WTC11 (cell line): ENCODE measurements around the gene CDCA5. TPM values are rescaled to one million over a fixed set of nuclear protein-coding genes. Genes with fewer than 3 reads are reported as not detected.
A peak's percentile ranks its signal among the peaks of the same experiment; 100 is the strongest.

Source experiments
- AFF4 ChIP-seq: sonication (generic); formaldehyde crosslinking; IDR thresholded peaks from 2 replicates; pipeline ENCODE4 v1.8.1; 2023; ENCODE audit warnings: mild to moderate bottlenecking, missing genetic modification reagents, borderline replicate concordance
- ARID4B ChIP-seq: sonication (generic); formaldehyde crosslinking; IDR thresholded peaks from 2 replicates; pipeline ENCODE4 v1.8.0; 2023; ENCODE audit warnings: missing genetic modification reagents, mild to moderate bottlenecking, borderline replicate concordance
- CREB1 ChIP-seq: sonication (generic); formaldehyde crosslinking; IDR thresholded peaks from 2 replicates; pipeline ENCODE4 v1.8.0; 2023; ENCODE audit warnings: mild to moderate bottlenecking, missing genetic modification reagents
- CREM ChIP-seq: sonication (generic); formaldehyde crosslinking; IDR thresholded peaks from 2 replicates; pipeline ENCODE4 v1.8.1; 2022; ENCODE audit warnings: mild to moderate bottlenecking, missing genetic modification reagents, moderate library complexity
- E2F4 ChIP-seq: sonication (generic); formaldehyde crosslinking; IDR thresholded peaks from 2 replicates; pipeline ENCODE4 v1.8.1; 2022; ENCODE audit warnings: low read depth, mild to moderate bottlenecking, moderate library complexity, missing genetic modification reagents, borderline replicate concordance
- ETV6 ChIP-seq: sonication (generic); formaldehyde crosslinking; IDR thresholded peaks from 2 replicates; pipeline ENCODE4 v1.8.1; 2022; ENCODE audit warnings: mild to moderate bottlenecking, missing genetic modification reagents
- FOXK1 ChIP-seq: sonication (generic); formaldehyde crosslinking; IDR thresholded peaks from 2 replicates; pipeline ENCODE4 v1.8.0; 2022; ENCODE audit warnings: mild to moderate bottlenecking, moderate library complexity, missing genetic modification reagents
- FOXP4 ChIP-seq: sonication (generic); formaldehyde crosslinking; IDR thresholded peaks from 2 replicates; pipeline ENCODE4 v1.8.0; 2022; ENCODE audit warnings: mild to moderate bottlenecking, missing genetic modification reagents
- JUN ChIP-seq: sonication (generic); formaldehyde crosslinking; IDR thresholded peaks from 2 replicates; pipeline ENCODE4 v1.8.0; 2023; ENCODE audit warnings: mild to moderate bottlenecking, missing genetic modification reagents
- MXD4 ChIP-seq: fragments of 250-450 bp; sonication (Bioruptor Pico); IDR thresholded peaks from 2 replicates; pipeline ENCODE4 v1.8.0; 2021; ENCODE audit warnings: mild to moderate bottlenecking, moderate library complexity, borderline replicate concordance
- NFE2L1 ChIP-seq: sonication (generic); formaldehyde crosslinking; IDR thresholded peaks from 2 replicates; pipeline ENCODE4 v1.8.1; 2023; ENCODE audit warnings: missing genetic modification reagents
- RELA ChIP-seq: sonication (generic); formaldehyde crosslinking; IDR thresholded peaks from 2 replicates; pipeline ENCODE4 v1.8.1; 2022; ENCODE audit warnings: missing genetic modification reagents, mild to moderate bottlenecking, borderline replicate concordance
- STAT6 ChIP-seq: sonication (generic); formaldehyde crosslinking; conservative IDR thresholded peaks from 2 replicates; pipeline ENCODE4 v1.8.1; 2023; ENCODE audit warnings: mild to moderate bottlenecking, low read depth, missing genetic modification reagents, moderate library complexity
- TEAD4 ChIP-seq: sonication (generic); formaldehyde crosslinking; IDR thresholded peaks from 2 replicates; pipeline ENCODE4 v1.8.0; 2022; ENCODE audit warnings: mild to moderate bottlenecking, missing genetic modification reagents
- TP53 ChIP-seq: sonication (generic); formaldehyde crosslinking; IDR thresholded peaks from 2 replicates; pipeline ENCODE4 v1.8.1; 2023; ENCODE audit warnings: mild to moderate bottlenecking, missing genetic modification reagents
- USF1 ChIP-seq: sonication (generic); formaldehyde crosslinking; IDR thresholded peaks from 2 replicates; pipeline ENCODE4 v1.8.0; 2022; ENCODE audit warnings: mild to moderate bottlenecking, missing genetic modification reagents
- ZNF232 ChIP-seq: sonication (generic); formaldehyde crosslinking; IDR thresholded peaks from 2 replicates; pipeline ENCODE4 v1.8.0; 2022; ENCODE audit warnings: mild to moderate bottlenecking, missing genetic modification reagents
- ZNF671 ChIP-seq: fragments of 250-450 bp; sonication (Bioruptor Pico); IDR thresholded peaks from 2 replicates; pipeline ENCODE4 v1.8.0; 2021; ENCODE audit warnings: mild to moderate bottlenecking
- total RNA-seq: library from RNA; stranded (reverse); gene quantifications from 3 replicates; pipeline ENCODE4 v1.2.3, GENCODE V29; 2021
- TF ChIP-seq, protein P1 (sequence below): sonication (generic); formaldehyde crosslinking; IDR thresholded peaks from 2 replicates; pipeline ENCODE4 v1.8.0; 2023; ENCODE audit warnings: mild to moderate bottlenecking, missing genetic modification reagents

CDCA5 gene
- total RNA-seq, 1 experiment from 2014 or later: 95.9 TPM

DNA sequence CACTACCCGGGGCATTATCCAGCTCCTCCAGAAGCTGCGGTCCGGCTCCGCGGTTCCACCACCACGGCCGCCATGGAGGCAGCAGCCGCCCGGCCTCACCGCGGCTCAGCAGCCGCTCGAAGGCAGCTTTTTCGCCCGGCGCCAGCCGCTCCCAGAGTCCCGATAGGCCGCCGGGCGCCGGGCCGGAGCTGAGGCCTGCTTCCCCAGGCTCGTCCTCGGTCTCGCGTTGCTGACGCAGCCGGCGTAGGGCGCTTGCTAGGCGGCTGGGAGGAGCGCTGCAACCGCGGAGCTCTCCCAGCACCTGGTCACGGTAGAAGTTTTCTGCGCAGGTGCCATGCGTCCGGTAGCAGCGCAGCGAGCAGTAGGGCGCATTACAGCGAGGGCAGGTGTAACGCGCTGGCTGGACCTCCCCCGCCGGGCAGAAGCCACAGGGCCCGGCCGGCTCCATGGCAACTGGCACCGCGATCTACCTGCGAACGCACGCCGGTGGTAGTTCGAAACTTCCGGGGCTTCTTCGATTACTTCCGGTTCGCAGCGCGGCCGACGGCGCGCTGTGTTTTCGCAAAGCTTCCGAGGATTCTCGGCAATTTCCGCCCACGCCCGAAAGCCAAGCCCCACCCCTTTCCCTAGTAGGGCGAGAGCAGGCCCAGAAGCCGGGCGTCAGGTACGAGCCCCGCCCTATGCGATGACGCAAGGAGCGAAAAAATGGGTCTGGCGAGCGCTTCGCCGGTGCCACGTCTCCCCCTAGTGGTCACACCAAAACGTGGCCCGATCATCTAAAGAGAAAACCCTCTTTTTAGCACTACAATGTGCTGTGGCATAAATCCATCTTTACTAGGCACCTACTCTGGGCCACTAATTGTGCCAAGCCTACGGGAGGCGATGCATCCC, 33.6 kb upstream of the CDCA5 start, which contains the start of gene ZNHIT2 (continued):
- TF ChIP-seq FOXK1: peak; percentile 94
- TF ChIP-seq ZNF232 (CRISPR knock-in tag): 0 out of 2 replicates have a peak, but pooled peaks have one; percentile 21
- TF ChIP-seq FOXP4 (CRISPR knock-in tag): peak; percentile 91
- TF ChIP-seq ETV6 (CRISPR knock-in tag): peak; percentile 81
- TF ChIP-seq MXD4 (CRISPR knock-in tag): no peak
- no peak for TF ChIP-seq NFE2L1 (CRISPR knock-in tag)
- no peak for TF ChIP-seq AFF4 (CRISPR knock-in tag)
- TF ChIP-seq TEAD4: peak; percentile 81; the same call in 1 of the 2 replicates
- no peak for TF ChIP-seq CREB1 (CRISPR knock-in tag)
- peak; percentile 61; the same call in 1 of the 2 replicates for TF ChIP-seq USF1 (CRISPR knock-in tag)
- TF ChIP-seq STAT6 (CRISPR knock-in tag): no peak
- TF ChIP-seq, protein P1, sequence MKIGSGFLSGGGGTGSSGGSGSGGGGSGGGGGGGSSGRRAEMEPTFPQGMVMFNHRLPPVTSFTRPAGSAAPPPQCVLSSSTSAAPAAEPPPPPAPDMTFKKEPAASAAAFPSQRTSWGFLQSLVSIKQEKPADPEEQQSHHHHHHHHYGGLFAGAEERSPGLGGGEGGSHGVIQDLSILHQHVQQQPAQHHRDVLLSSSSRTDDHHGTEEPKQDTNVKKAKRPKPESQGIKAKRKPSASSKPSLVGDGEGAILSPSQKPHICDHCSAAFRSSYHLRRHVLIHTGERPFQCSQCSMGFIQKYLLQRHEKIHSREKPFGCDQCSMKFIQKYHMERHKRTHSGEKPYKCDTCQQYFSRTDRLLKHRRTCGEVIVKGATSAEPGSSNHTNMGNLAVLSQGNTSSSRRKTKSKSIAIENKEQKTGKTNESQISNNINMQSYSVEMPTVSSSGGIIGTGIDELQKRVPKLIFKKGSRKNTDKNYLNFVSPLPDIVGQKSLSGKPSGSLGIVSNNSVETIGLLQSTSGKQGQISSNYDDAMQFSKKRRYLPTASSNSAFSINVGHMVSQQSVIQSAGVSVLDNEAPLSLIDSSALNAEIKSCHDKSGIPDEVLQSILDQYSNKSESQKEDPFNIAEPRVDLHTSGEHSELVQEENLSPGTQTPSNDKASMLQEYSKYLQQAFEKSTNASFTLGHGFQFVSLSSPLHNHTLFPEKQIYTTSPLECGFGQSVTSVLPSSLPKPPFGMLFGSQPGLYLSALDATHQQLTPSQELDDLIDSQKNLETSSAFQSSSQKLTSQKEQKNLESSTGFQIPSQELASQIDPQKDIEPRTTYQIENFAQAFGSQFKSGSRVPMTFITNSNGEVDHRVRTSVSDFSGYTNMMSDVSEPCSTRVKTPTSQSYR (CRISPR knock-in tag): no peak
- TF ChIP-seq CREM: peak; percentile 80; the same call in 1 of the 2 replicates
- TF ChIP-seq TP53 (CRISPR knock-in tag): no peak
- TF ChIP-seq ARID4B (CRISPR knock-in tag): peak; percentile 93
- peak; percentile 76; the same call in 1 of the 2 replicates for TF ChIP-seq ZNF671 (CRISPR knock-in tag)
- peak; percentile 19 for TF ChIP-seq RELA (CRISPR knock-in tag)
- TF ChIP-seq E2F4 (CRISPR knock-in tag): no peak
- TF ChIP-seq JUN: peak; percentile 85; the same call in 1 of the 2 replicates
